IPS DF 4.7 (cell line): ENCODE data around the gene CDC37L1.

Experiments
- DNase-seq: peaks from one replicate; pipeline ENCODE4 v3.0.0-alpha.2; 2013; ENCODE audit warnings: low spot score; ENCODE audit errors: extremely low read depth

CDC37L1 gene

DNA sequence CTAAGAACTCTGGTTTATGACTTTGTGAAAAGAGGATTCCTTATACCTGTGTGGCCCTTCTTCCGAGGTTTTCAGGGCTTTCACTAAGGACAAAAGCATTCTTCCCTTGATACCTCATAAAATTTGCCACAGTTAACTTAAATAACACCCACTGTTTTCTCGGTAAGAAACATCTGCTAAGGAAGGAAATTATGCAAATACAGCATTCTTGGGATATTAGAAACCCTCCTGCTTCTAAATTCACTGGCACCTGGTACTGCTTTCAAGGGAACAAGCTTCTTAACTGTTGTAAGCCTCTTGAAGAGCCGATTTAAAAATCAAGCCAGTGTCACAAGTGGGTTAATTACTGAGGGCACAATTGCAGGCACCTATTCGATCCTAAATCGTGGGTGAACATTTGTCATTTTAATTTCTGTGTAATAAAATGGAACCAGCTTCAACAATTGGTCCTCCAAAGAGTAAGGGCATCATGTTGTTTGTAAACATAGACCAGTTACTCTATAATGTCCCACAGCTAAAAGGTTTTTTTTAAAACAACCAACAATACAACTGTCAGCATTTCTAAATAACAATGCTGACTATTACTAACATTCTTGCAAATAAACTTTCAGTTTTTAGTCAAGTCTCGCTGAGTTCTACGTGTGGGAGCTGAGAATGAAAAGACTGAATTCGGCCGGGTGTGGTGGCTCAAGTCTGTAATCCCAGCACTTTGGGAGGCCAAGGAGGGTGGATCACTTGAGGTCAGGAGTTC lies 35.1 kb downstream of the CDC37L1 start:
- DNase-seq = no peak

GRCh38 chr9:4716163-4716562 lies 36.8 kb downstream of the CDC37L1 start:
- DNase-seq = no peak

DNA sequence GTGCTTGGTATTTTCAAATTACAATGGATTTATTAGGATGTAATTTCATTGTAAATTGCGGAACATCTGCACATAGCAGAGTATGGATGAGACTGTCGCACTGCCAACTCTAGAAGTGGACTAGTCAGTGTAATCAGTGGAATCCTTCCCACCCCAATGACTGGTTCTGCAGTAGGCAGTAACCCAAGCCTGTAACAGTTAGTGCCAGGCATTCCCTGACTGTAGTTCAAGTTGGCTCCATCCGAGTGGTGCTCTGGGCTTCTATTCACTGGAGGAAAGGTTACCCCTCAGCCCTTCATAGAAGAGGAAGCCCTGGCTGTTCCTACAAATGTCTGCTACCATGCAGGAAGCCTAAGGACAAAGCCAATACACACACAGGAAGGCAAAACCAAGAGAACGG lies 38.4 kb downstream of the CDC37L1 start:
- no peak for DNase-seq

DNA sequence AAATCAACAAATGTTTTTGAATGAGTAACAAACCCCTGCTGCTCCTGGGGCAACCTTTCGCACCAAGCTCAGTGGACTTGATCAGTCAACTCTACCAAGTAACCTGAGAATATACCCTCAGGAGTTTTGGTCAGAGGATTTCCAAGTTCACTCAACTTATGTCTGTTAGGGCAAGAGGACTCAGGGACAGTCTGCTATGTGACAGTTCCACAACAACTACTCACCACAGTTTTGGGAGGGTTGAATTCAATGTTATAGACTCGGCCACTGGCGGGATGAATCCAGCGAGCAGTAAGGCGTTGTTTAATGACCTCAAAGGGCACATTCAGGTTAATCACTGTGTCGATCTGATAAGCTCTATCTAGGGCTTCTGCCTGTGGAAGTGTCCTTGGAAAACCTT lies 39.5 kb downstream of the CDC37L1 start:
- no peak for DNase-seq

DNA sequence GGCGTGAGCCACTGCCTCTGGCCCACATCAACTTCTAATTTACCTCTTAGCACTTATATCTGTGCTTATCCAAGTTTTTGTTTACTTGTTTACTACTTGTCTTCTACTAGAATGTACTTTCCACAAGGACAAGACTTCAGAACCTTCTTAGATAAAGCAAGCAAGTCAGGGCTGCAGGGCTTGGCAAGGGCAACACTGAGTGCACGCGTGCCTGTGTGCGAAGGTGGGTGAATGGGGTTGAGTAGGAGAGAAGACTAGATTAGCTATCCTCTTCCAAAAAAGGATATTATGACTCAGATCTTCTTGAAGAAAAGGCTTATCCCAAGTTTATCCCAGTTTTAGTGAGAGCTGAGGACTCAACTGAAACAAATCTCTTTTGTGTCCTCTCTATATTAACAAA lies 42.4 kb downstream of the CDC37L1 start:
- no peak for DNase-seq

DNA sequence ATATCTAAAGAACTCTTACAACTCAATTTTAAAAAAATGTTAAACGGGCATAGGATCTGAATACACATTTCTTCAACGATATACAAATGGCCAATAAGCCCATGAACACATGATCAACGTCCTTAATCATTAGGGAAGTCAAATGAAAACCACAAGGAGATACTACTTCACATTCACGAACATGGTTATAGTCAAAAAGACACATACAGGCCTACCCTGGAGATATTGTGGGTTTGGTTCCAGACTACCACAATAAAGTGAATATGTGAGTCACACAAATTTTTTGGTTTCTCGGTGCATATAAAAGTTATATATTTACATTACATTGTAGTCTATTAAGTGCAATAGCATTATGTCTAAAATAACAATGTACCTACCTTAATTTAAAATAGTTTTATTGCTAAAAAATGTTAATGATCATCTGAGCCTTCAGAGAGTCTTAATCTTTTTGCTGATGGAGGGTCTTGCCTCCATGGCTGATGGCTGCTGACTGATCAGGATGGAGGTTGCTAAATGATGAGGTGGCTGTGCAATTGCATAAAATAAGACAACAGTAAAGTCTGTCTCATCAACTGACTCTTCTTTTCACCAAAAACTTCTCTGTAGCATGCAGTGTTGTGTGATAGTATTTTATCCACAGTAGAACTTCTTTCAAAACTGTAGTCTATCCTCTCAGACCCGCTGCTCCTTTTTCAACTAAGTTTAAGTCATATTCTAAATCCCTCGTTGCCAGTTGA lies 46.5 kb downstream of the CDC37L1 start:
- no peak for DNase-seq

DNA sequence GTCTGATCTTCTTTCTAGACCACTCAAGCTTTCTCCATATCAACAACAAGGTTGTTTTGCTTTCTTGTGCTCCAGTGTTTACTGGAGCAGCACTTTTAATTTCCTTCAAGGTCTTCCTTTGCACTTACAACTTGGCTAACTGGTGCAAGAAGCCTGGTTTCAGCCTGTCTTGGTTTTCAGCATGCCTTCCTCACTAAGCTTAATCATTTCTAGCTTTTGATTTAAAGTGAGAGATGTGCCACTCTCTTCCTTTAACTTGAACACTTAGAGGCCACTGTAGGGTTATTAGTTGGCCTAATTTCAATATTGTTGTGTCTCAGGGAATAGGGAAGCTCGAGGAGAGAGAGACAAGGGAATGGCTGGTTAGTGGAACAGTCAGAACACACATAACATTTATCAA lies 48.2 kb downstream of the CDC37L1 start:
- DNase-seq = no peak

GRCh38 chr9:4732890-4733289 lies 53.5 kb downstream of the CDC37L1 start:
- DNase-seq = no peak

GRCh38 chr9:4734150-4734549 lies 54.8 kb downstream of the CDC37L1 start:
- no peak for DNase-seq

- DNase-seq = no peak
Measured at GRCh38 chr9:4738866-4739586, 59.7 kb downstream of the CDC37L1 start.

GRCh38 chr9:4739587-4740387 lies 60.4 kb downstream of the CDC37L1 start:
- DNase-seq = no peak

DNA sequence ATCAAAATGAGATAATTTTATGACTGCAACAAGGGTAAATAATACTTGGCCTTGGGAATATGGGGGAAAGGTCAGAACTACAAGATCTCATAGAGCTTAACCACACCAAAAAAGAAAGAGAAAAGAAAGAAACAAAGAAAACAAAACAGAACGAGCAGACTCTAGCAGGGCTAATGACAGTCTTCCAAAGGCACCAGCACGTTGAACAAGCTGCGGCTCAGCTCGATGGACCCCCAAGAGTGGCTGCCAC lies 60.9 kb downstream of the CDC37L1 start:
- DNase-seq = no peak

GRCh38 chr9:4740638-4741364 lies 61.4 kb downstream of the CDC37L1 start, which contains the start of gene AK3:
Gene AK3 (minus strand): TSS chr9:4741202. CDS start chr9:4741087, 115 bp downstream.
- no peak for DNase-seq

DNA sequence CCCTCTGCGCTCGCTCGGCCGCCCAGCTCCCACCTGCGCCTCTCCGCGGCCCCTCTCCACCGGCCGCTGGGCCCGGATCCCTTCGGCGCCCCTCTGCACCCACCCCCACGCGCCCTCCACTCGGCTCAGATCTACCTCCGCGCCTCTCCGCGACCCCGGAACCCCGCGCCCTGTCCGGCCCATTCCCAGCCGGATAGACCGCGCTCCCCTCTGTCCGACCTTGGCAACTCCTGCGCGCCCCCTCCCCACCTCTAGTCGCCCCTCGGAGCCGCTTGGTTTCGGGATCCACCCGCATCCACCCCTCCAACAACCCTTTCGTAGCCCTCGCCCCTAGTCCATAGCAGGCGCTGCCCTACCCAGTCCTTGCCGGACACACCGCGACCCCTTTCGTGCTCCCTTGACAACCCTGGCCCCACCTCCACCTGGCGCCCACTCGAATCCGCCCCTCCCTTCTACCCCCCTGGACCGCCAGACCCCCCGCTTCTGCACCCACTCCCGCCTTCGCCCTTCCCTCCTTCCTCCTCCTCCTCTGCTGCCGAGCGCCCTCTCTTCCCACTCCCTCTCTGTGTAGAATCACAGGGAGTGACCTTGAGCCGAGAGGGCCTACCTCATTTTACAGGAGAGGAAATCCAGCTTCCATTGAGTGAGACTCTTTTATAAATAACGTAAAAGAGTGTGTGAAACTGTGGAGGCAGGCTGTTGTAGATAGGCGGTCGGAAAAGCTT lies 62.2 kb downstream of the CDC37L1 start:
- DNase-seq = no peak

DNA sequence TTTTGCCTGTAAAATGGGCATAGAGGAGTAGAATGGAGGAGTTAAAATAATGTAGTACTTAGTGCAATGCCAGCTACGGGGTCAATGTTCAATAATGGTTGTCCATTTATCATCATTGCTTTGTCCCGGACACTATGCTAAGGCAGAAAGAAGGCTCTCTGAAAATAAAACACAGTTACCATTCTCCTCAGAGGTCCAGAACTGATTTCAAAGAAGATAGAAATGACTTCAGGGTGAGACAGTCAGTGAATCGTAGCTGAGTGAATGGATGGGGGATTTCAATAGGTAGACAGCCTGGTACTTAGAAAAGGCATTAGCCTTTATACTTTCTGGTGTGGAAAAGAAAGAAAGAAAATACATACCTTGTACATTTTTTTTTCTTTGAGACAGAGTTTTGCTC lies 62.9 kb downstream of the CDC37L1 start:
- DNase-seq = no peak

GRCh38 chr9:4743131-4743875 lies 63.9 kb downstream of the CDC37L1 start:
- DNase-seq = no peak

DNA sequence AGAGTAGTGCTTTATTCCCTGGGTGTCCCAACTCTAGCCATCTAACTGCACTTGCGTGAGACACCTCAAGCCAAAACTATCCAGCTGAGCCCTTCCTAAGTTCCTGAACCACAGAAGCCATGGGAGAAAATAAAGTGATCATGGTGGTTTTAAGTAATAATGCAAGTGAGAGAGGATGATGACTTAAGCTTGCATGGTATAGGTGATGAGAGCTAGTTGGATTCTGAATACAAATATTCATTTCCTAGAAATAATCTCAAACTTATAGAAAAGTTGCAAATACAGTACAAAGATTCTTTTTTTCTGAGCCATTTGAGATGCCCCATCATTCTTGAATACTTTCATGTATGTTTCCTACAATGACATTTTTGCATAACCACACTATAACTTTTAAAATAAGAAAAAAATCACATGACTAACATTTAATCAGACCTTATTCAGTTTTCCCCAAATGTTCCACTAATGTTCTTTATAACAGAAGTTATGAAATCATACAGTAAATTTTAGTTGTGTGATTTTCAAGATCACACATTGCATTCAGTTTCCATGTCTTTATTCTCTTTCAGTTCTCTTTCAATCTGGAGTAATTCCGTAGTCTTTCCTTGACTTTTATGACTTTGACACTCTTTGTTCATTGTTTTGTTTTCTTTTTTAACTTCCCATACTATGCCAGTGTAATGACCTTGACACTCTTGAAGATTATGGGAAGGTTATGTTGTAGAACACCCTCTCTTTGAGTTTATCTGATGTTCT lies 67.1 kb downstream of the CDC37L1 start:
- no peak for DNase-seq

DNA sequence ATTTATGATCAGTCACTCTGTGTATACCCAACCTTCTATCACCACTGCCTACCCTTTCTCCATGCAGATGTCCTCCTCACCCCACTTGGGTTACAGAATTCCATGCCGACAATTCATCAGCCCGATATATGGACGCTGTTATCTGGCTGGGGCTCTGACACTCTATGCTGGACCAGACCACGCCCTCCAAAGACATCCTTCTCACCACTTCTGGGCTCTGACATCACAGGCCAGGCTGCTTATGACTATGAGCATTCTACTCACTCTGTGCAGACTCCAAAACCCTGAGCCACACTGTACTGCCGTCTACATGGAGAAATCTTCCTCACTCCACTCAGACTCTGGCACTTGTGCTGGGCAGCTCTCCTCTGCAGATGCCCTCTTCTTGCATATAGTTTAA lies 69.2 kb downstream of the CDC37L1 start:
- DNase-seq = no peak
